Measurements from ENCODE around the gene ADNP2.

DNA sequence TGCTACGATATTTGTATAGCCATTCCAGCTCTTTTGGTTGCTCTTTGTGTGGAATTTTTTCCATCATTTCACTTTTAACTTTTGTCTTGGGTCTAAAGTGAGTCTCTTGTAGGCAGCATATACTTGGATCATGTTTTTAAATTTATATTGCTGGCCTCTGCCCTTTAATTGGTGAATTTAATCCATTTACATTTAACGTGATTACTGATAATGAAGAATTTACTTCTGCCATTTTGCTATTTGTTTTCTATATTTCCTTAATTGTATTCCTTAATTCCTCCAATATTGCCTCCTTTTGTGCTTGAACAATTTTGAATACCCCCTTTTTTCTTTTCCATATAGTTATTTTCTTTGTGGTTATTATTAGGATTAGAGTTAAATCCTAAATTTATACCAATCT lies 21.0 kb upstream of the ADNP2 start:
- TF ChIP-seq, protein P1, sequence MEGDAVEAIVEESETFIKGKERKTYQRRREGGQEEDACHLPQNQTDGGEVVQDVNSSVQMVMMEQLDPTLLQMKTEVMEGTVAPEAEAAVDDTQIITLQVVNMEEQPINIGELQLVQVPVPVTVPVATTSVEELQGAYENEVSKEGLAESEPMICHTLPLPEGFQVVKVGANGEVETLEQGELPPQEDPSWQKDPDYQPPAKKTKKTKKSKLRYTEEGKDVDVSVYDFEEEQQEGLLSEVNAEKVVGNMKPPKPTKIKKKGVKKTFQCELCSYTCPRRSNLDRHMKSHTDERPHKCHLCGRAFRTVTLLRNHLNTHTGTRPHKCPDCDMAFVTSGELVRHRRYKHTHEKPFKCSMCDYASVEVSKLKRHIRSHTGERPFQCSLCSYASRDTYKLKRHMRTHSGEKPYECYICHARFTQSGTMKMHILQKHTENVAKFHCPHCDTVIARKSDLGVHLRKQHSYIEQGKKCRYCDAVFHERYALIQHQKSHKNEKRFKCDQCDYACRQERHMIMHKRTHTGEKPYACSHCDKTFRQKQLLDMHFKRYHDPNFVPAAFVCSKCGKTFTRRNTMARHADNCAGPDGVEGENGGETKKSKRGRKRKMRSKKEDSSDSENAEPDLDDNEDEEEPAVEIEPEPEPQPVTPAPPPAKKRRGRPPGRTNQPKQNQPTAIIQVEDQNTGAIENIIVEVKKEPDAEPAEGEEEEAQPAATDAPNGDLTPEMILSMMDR (IDR thresholded peaks at IDR 0.05; ENCODE audit: low read depth, low read length): no peak
- TF ChIP-seq EZH2phosphoT487 (IDR thresholded peaks at IDR 0.05; ENCODE audit: low read depth): no peak
